ENCODE data around the gene HSD17B1. TPM values are rescaled to one million over a fixed set of nuclear protein-coding genes. Genes with fewer than 3 reads are reported as not detected.
"Not testable (repeated sequence)": the region's sequence is repeated elsewhere in the genome, so short reads cannot be mapped to it uniquely, and the experiment has no call there.

Gene HSD17B1
- total RNA-seq, 1 experiment from 2014 or later, result 1.5 TPM

DNA sequence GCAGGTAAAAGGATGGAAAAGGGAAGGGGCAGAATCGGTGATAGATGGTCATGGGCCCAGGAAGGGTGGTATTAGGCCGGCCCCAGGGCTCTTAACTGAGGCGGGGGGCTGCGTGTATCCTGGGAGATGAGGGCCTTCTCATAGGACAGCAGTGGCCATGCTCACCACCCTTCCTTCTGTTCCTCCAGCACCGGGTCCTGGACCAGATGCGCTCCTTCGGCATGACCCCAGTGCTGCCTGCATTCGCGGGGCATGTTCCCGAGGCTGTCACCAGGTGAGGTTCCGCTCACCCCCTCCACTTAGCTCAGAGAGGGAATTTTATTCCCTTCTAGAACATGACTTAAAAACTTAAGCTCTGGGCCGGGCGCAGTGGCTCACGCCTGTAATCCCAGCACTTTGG lies 14.2 kb upstream of the HSD17B1 start:
- H3K27me3 ChIP-seq (ENCODE audit: insufficient read depth, low read length), result no peaks in the 10 kb centered on the region
- H3K27ac ChIP-seq (ENCODE audit: insufficient read length, low read depth, low read length), result no peak overlapping the region
- no CpG with 5 or more reads among the region's 14 CpGs for WGBS (ENCODE audit: extremely low coverage, insufficient read length, low lambda C conversion rate)
- no peaks in the 10 kb centered on the region for H3K9me3 ChIP-seq (ENCODE audit: control insufficient read depth, low read depth, low read length)
- no peak overlapping the region for H3K18ac ChIP-seq (ENCODE audit: insufficient read length, low read depth, low read length)
- H3T11ph ChIP-seq (ENCODE audit: low read length), result no peak overlapping the region
- no peak overlapping the region for H4K91ac ChIP-seq (ENCODE audit: insufficient read length, low read depth, low read length)
- H3K14ac ChIP-seq (ENCODE audit: insufficient read depth, low read length), result no peak overlapping the region
- H3K4me1 Mint-ChIP-seq, result peaks cover 11 to 19% of the 10 kb centered on the region in 2 experiments
- H3K23ac ChIP-seq (ENCODE audit: insufficient read length, low read depth, low read length), result no peak overlapping the region
- H4K5ac ChIP-seq (ENCODE audit: insufficient read length, low read depth, low read length), result no peak overlapping the region
- no peak overlapping the region for H2BK5ac ChIP-seq (ENCODE audit: insufficient read length, low read length)
- no peaks in the 10 kb centered on the region for H4K20me1 ChIP-seq (ENCODE audit: control insufficient read depth, insufficient read depth, insufficient read length)
- H3K4ac ChIP-seq (ENCODE audit: low read depth, low read length), result no peak overlapping the region
- H2AFZ ChIP-seq (ENCODE audit: low read length), result no peak overlapping the region
- H3K56ac ChIP-seq (ENCODE audit: insufficient read length, low read depth, low read length), result no peak overlapping the region
- H3K79me1 ChIP-seq (ENCODE audit: insufficient read depth, low read depth, low read length, poor library complexity, severe bottlenecking), result no peaks in the 10 kb centered on the region
- no peak overlapping the region for H2BK12ac ChIP-seq (ENCODE audit: insufficient read length, low read depth, low read length)
- H3K27ac Mint-ChIP-seq, result no peak overlapping the region
- no peak overlapping the region for H2BK20ac ChIP-seq (ENCODE audit: low read depth, low read length, poor library complexity, severe bottlenecking)
- no peak overlapping the region for H3K4me3 Mint-ChIP-seq
- H2AK5ac ChIP-seq (ENCODE audit: insufficient read length, low read length), result no peak overlapping the region
- DNase-seq, result no peak
- no peak overlapping the region for H3K4me2 ChIP-seq (ENCODE audit: insufficient read depth, insufficient read length, low read length)
- no peaks in the 10 kb centered on the region for H3K9me3 Mint-ChIP-seq
- no peaks in the 10 kb centered on the region; the same call in 1 of the 2 replicates for H3K4me1 ChIP-seq (ENCODE audit: insufficient read depth, low read length)
- no peaks in the 10 kb centered on the region for H3K79me2 ChIP-seq (ENCODE audit: insufficient read depth, low read length)
- no peak overlapping the region for H2BK15ac ChIP-seq (ENCODE audit: low read depth, low read length)
- H3K27me3 Mint-ChIP-seq (ENCODE audit: low read depth), result peaks cover 9% of the 10 kb centered on the region
- H2BK120ac ChIP-seq (ENCODE audit: low read depth, low read length, poor library complexity, severe bottlenecking), result no peak overlapping the region
- H3K9ac ChIP-seq (ENCODE audit: extremely low read depth, insufficient read length, low read length), result no peak overlapping the region
- TF ChIP-seq, protein P1, sequence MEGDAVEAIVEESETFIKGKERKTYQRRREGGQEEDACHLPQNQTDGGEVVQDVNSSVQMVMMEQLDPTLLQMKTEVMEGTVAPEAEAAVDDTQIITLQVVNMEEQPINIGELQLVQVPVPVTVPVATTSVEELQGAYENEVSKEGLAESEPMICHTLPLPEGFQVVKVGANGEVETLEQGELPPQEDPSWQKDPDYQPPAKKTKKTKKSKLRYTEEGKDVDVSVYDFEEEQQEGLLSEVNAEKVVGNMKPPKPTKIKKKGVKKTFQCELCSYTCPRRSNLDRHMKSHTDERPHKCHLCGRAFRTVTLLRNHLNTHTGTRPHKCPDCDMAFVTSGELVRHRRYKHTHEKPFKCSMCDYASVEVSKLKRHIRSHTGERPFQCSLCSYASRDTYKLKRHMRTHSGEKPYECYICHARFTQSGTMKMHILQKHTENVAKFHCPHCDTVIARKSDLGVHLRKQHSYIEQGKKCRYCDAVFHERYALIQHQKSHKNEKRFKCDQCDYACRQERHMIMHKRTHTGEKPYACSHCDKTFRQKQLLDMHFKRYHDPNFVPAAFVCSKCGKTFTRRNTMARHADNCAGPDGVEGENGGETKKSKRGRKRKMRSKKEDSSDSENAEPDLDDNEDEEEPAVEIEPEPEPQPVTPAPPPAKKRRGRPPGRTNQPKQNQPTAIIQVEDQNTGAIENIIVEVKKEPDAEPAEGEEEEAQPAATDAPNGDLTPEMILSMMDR (conservative IDR thresholded peaks at IDR 0.05), result no peak
- H3K36me3 Mint-ChIP-seq (ENCODE audit: insufficient read depth in 1 of 3, low read depth in 3 of 3), result peaks cover 0 to 29% (median 22%) of the 10 kb centered on the region in 3 experiments; a peak in 6 of 7 replicates
- no peak overlapping the region for H4K8ac ChIP-seq (replicated peaks; ENCODE audit: insufficient read length, low read depth, low read length)
- peaks cover 5% of the 10 kb centered on the region for H3K23me2 ChIP-seq (ENCODE audit: insufficient read length, low read depth, low read length, poor library complexity, severe bottlenecking)

DNA sequence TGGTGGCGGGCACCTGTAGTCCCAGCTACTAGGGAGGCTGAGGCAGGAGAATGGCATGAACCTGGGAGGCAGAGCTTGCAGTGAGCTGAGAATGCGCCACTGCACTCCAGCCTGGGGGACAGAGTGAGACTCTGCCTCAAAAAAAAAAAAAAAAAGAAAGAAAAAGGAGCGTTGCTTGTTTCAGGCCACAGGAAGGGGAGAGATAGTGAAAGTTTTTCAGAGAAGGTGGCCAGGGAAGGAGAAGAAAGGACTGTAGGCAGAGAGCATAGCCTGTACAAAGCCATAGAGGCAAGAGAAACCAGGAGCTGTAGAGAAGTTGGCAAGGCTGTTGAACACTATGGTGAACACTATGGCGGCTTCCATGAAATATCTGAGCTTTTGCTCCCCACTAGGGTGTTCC lies 12.2 kb upstream of the HSD17B1 start:
- not testable (repeated sequence) for H2AK5ac ChIP-seq (ENCODE audit: insufficient read length, low read length); H3K9me3 Mint-ChIP-seq; H3K4me1 ChIP-seq (ENCODE audit: insufficient read depth, low read length); H2AFZ ChIP-seq (ENCODE audit: low read length); H3K18ac ChIP-seq (ENCODE audit: insufficient read length, low read depth, low read length); H3K79me2 ChIP-seq (ENCODE audit: insufficient read depth, low read length); H4K20me1 ChIP-seq (ENCODE audit: control insufficient read depth, insufficient read depth, insufficient read length); H4K8ac ChIP-seq (replicated peaks; ENCODE audit: insufficient read length, low read depth, low read length); H2BK5ac ChIP-seq (ENCODE audit: insufficient read length, low read length); H3K23ac ChIP-seq (ENCODE audit: insufficient read length, low read depth, low read length); H3K23me2 ChIP-seq (ENCODE audit: insufficient read length, low read depth, low read length, poor library complexity, severe bottlenecking); H3K27me3 Mint-ChIP-seq (ENCODE audit: low read depth); H3K27ac ChIP-seq (ENCODE audit: insufficient read length, low read depth, low read length); H3K56ac ChIP-seq (ENCODE audit: insufficient read length, low read depth, low read length); H3K4ac ChIP-seq (ENCODE audit: low read depth, low read length); H2BK20ac ChIP-seq (ENCODE audit: low read depth, low read length, poor library complexity, severe bottlenecking); DNase-seq; H3K9me3 ChIP-seq (ENCODE audit: control insufficient read depth, low read depth, low read length); H3K27me3 ChIP-seq (ENCODE audit: insufficient read depth, low read length); H2BK15ac ChIP-seq (ENCODE audit: low read depth, low read length); H4K5ac ChIP-seq (ENCODE audit: insufficient read length, low read depth, low read length); H3K4me3 Mint-ChIP-seq; H3T11ph ChIP-seq (ENCODE audit: low read length); H4K91ac ChIP-seq (ENCODE audit: insufficient read length, low read depth, low read length); H3K4me2 ChIP-seq (ENCODE audit: insufficient read depth, insufficient read length, low read length); H2BK120ac ChIP-seq (ENCODE audit: low read depth, low read length, poor library complexity, severe bottlenecking); H2BK12ac ChIP-seq (ENCODE audit: insufficient read length, low read depth, low read length); H3K79me1 ChIP-seq (ENCODE audit: insufficient read depth, low read depth, low read length, poor library complexity, severe bottlenecking); H3K9ac ChIP-seq (ENCODE audit: extremely low read depth, insufficient read length, low read length); H3K14ac ChIP-seq (ENCODE audit: insufficient read depth, low read length)
- no CpG with 5 or more reads among the region's 4 CpGs for WGBS (ENCODE audit: extremely low coverage, insufficient read length, low lambda C conversion rate)
- peaks cover 6 to 15% of the 10 kb centered on the region in 2 experiments for H3K4me1 Mint-ChIP-seq
- H3K36me3 Mint-ChIP-seq (ENCODE audit: insufficient read depth in 1 of 3, low read depth in 3 of 3), result peaks cover 2 to 29% (median 27%) of the 10 kb centered on the region in 3 experiments; a peak in 6 of 7 replicates
- 0 out of 7 replicates have a peak overlapping the region, but pooled peaks of 1 of the 3 experiments have one; percentile 12 for H3K27ac Mint-ChIP-seq
